Adrenal gland (tissue), 12 donors: ENCODE measurements around the gene PAK5. TPM values are rescaled to one million over a fixed set of nuclear protein-coding genes. Genes with fewer than 3 reads are reported as not detected.
A peak's percentile ranks its signal among the peaks of the same experiment; 100 is the strongest.

Source experiments
- DNase-seq, 7 donors: peaks; one replicate each; pipeline ENCODE4 v3.0.0-alpha.2; 2019 to 2020
- H3K27ac ChIP-seq, 5 donors: fragments of 200-600 bp; sonication (generic) in 4 of 5; 1 replicate in 3 of 5; 2 replicates in 2 of 5; pipeline versions ENCODE4 v1.5.1 to v1.8.0; 2016 to 2020; ENCODE audit warnings: mild to moderate bottlenecking in 1 of 5
- H3K27me3 ChIP-seq: fragments of 200-600 bp; 2 replicates; pipeline ENCODE4 v1.8.0; 2021
- H3K36me3 ChIP-seq, 2 donors: fragments of 200-600 bp; replicated peaks in 1 of 2; 1 replicate in 1 of 2; 2 replicates in 1 of 2; pipeline versions ENCODE4 v1.5.1 to v1.8.0; 2018 to 2022
- H3K4me1 ChIP-seq, 2 donors: fragments of 200-600 bp; replicated peaks in 1 of 2; 1 replicate in 1 of 2; 2 replicates in 1 of 2; pipeline versions ENCODE4 v1.5.1 to v1.8.0; 2018 to 2021
- H3K4me3 ChIP-seq, 4 donors: fragments of 200-600 bp; sonication (generic) in 3 of 4; one replicate each; pipeline ENCODE4 v1.5.1; 2016 to 2018
- H3K9me3 ChIP-seq, 3 donors: fragments of 200-600 bp; sonication (generic) in 1 of 3; replicated peaks in 1 of 3; 1 replicate in 2 of 3; 2 replicates in 1 of 3; pipeline versions ENCODE4 v1.5.1 to v1.8.0; 2016 to 2021
- CTCF ChIP-seq, 6 experiments: fragments of 450-650 bp in 4 of 6; fragments of 200-600 bp in 2 of 6; sonication (generic) in 1 of 6; IDR thresholded peaks; 1 replicate in 5 of 6; 2 replicates in 1 of 6; pipeline versions ENCODE4 v1.5.1 to v1.8.0; 2016 to 2021; ENCODE audit warnings: antibody characterized with exemption in 6 of 6, mild to moderate bottlenecking in 2 of 6, moderate library complexity in 1 of 6
- POLR2A ChIP-seq, 2 donors: fragments of 450-650 bp; IDR thresholded peaks; one replicate each; pipeline ENCODE4 v1.6.1; 2017; ENCODE audit warnings: antibody characterized with exemption in 2 of 2, mild to moderate bottlenecking in 2 of 2, moderate library complexity in 1 of 2
- WGBS, 4 donors: extraction: QIAGEN DNeasy Blood & Tissue Kit in 2 of 4; methylation state at CpG; one replicate each; pipeline versions ENCODE4 v1.1.5 to v1.1.7; 2013 to 2017; 5-methylcytosine and 5-hydroxymethylcytosine counted together
- intact Hi-C, 2 donors: fragments of 100-400 bp; cut with DNase I; formaldehyde crosslinking; loops; one replicate each; pipeline versions ENCODE4 v1.14.1 to v1.15.0; 2022 to 2023
- polyA plus RNA-seq, 3 donors: library from polyadenylated mRNA; stranded (reverse); fragments of 200-250 nt in 2 of 3; fragments of 350-450 nt in 1 of 3; fragmentation: Illumina TruSeq in 1 of 3; extraction: RNeasy Lipid Tissue Mini Kit (QIAGEN cat#74804) in 1 of 3; gene quantifications; one replicate each; pipeline ENCODE4 v1.2.3, GENCODE V29; 2013 to 2014
- total RNA-seq, 9 donors: library from RNA; depleted of rRNA in 4 of 9; stranded (reverse); fragments of >200 nt in 4 of 9; fragments of 120-200 nt in 1 of 9; fragmentation: NEBNext Ultra II Directional in 1 of 9; extraction: Animal tissue kit (Norgen Biotek cat#: 25700) in 1 of 9; gene quantifications; one replicate each; pipeline versions ENCODE4 v1.1.0 to v1.2.4, GENCODE V29; 2013 to 2023
- donor health status: healthy with polysubstance abuse.
- donor health status: Bipolar disorder and iron deficiency.
- donor health status: DM: yes; HTN: yes; CAD: no.
- donor health status: DM: no; HTN: no; CAD: no.
- donor health status: DM: no; HTN: no; CAD: no.
- donor health status: DM: yes; HTN: yes; CAD: no.

The PAK5 gene
- total and polyA plus RNA-seq, 12 donors = 1.2 to 17.0 (median 4.0) TPM

- Histone ChIP-seq H3K4me1 (peaks cover 0 to 8% of the 10 kb centered on the region in 2 donors), H3K4me3 (peak overlapping the region in 1 of 4 donors; percentile 13), H3K9me3 (no peaks in the 10 kb centered on the region), H3K27ac (peak overlapping the region in 1 of 5 donors; percentile 29), H3K27me3 (peaks cover 49% of the 10 kb centered on the region), H3K36me3 (no peaks in the 10 kb centered on the region)
- no peak for TF ChIP-seq POLR2A (IDR thresholded peaks at IDR 0.05)
- TF ChIP-seq CTCF (IDR thresholded peaks at IDR 0.05) = no peak
- intact Hi-C loops = no loop called here
- WGBS, 4 donors = 6 to 13% (median 9%) methylated on average over 24 to 28 of the region's 28 CpGs
- DNase-seq = peak in 6 of 7 donors; percentile 36 to 63 (median 42)
These were observed 322.5 kb downstream of the PAK5 start for GRCh38 chr20:9516234-9516871.

GRCh38 chr20:9515741-9516233 lies 323.1 kb downstream of the PAK5 start:
- intact Hi-C loops = no loop called here
- Histone ChIP-seq H3K9me3 (no peaks in the 10 kb centered on the region), H3K4me1 (peaks cover 0 to 8% of the 10 kb centered on the region in 2 donors), H3K4me3 (peak overlapping the region in 1 of 4 donors; percentile 13), H3K36me3 (no peaks in the 10 kb centered on the region), H3K27ac (no peak overlapping the region), H3K27me3 (peaks cover 47% of the 10 kb centered on the region)
- TF ChIP-seq CTCF (IDR thresholded peaks at IDR 0.05) (no peak), POLR2A (IDR thresholded peaks at IDR 0.05) (no peak)
- DNase-seq = no peak
- 3 to 20% (median 9%) methylated on average over 7 to 38 of the region's 38 CpGs for WGBS, 4 donors

DNA sequence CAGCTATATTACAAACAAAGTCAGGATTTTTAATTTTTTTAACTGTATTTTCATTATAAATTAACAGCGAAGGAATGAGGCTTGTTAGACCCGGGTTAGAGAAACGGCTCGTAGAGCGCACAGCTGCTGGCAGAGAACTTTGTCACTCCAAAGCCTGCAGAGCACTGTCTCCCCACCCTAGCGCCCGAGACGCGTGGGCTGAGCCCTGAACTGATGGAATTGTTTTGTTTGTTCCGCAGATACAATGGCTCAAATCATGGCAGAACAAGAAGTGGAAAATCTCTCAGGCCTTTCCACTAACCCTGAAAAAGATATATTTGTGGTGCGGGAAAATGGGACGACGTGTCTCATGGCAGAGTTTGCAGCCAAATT lies 323.7 kb downstream of the PAK5 start:
- no peaks in the 10 kb centered on the region for H3K36me3 ChIP-seq
- DNase-seq = no peak
- H3K4me1 ChIP-seq = peaks cover 0 to 8% of the 10 kb centered on the region in 2 donors
- 16 to 27% (median 25%) methylated on average over 13 of the region's 13 CpGs for WGBS, 4 donors
- peaks cover 49% of the 10 kb centered on the region for H3K27me3 ChIP-seq
- intact Hi-C loops = no loop called here
- peak overlapping the region in 1 of 4 donors; percentile 42 for H3K4me3 ChIP-seq
- no peak for TF ChIP-seq CTCF (IDR thresholded peaks at IDR 0.05)
- no peak for TF ChIP-seq POLR2A (IDR thresholded peaks at IDR 0.05)
- H3K27ac ChIP-seq = no peak overlapping the region
- no peaks in the 10 kb centered on the region for H3K9me3 ChIP-seq

- peaks cover 0 to 8% of the 10 kb centered on the region in 2 donors for H3K4me1 ChIP-seq
- peaks cover 49% of the 10 kb centered on the region for H3K27me3 ChIP-seq
- intact Hi-C loops = no loop called here
- TF ChIP-seq CTCF (IDR thresholded peaks at IDR 0.05) (no peak), POLR2A (IDR thresholded peaks at IDR 0.05) (no peak)
- H3K9me3 ChIP-seq = no peaks in the 10 kb centered on the region
- 2 to 5% (median 4%) methylated on average over 19 to 38 of the region's 38 CpGs for WGBS, 4 donors
- peak within 1 kb of the TSS in 1 of 4 donors; percentile 42 for H3K4me3 ChIP-seq
- H3K27ac ChIP-seq = no peak within 1 kb of the TSS
- DNase-seq = peak in 2 of 7 donors; percentile 31 to 50
- H3K36me3 ChIP-seq = no peaks in the 10 kb centered on the region
These were observed 324.2 kb downstream of the PAK5 start, which contains the start of gene LAMP5 for GRCh38 chr20:9514461-9515213. Gene LAMP5, plus strand, starts transcription at chr20:9514590. Its CDS starts 263 bp downstream, at chr20:9514853.
